ENCODE measurements around the gene NCK2.

The NCK2 gene

GRCh38 chr2:105882341-105882740 lies 137.6 kb downstream of the NCK2 start:
- Histone ChIP-seq H3K4me3 (ENCODE audit: insufficient read depth, low read length, poor library complexity, severe bottlenecking) (no peak overlapping the region), H3K27ac (ENCODE audit: low read depth, low read length) (no peak overlapping the region), H4K20me1 (ENCODE audit: low read depth, low read length) (no peaks in the 10 kb centered on the region), H3K27me3 (ENCODE audit: low read length) (no peaks in the 10 kb centered on the region), H2AFZ (ENCODE audit: low read depth, low read length, severe bottlenecking) (no peak overlapping the region), H3K9me3 (ENCODE audit: insufficient read depth, low read length) (no peaks in the 10 kb centered on the region), H3F3A (ENCODE audit: insufficient read depth) (no peaks in the 10 kb centered on the region), H3K9me2 (replicated peaks; ENCODE audit: insufficient read depth, low read length) (no peaks in the 10 kb centered on the region), H3K9ac (ENCODE audit: low read length) (no peak overlapping the region), H3K79me2 (ENCODE audit: insufficient read depth, low read length) (no peaks in the 10 kb centered on the region), H3K4me2 (ENCODE audit: low read depth, low read length, poor library complexity, severe bottlenecking) (no peak overlapping the region), H3K36me3 (ENCODE audit: low read length) (no peaks in the 10 kb centered on the region)
- TF ChIP-seq CTCF (IDR thresholded peaks at IDR 0.05; ENCODE audit: insufficient read depth, low read length, poor library complexity, severe bottlenecking) = no peak
- no peak for TF ChIP-seq EZH2phosphoT487 (conservative IDR thresholded peaks at IDR 0.05; ENCODE audit: low read length)

- Histone ChIP-seq H3K9ac (ENCODE audit: low read length) (no peak overlapping the region), H3K9me2 (replicated peaks; ENCODE audit: insufficient read depth, low read length) (no peaks in the 10 kb centered on the region), H3K4me3 (ENCODE audit: insufficient read depth, low read length, poor library complexity, severe bottlenecking) (no peak overlapping the region), H2AFZ (ENCODE audit: low read depth, low read length, severe bottlenecking) (no peak overlapping the region), H3K79me2 (ENCODE audit: insufficient read depth, low read length) (no peaks in the 10 kb centered on the region), H3F3A (ENCODE audit: insufficient read depth) (no peaks in the 10 kb centered on the region), H4K20me1 (ENCODE audit: low read depth, low read length) (no peaks in the 10 kb centered on the region), H3K27ac (ENCODE audit: low read depth, low read length) (no peak overlapping the region), H3K27me3 (ENCODE audit: low read length) (no peaks in the 10 kb centered on the region), H3K36me3 (ENCODE audit: low read length) (no peaks in the 10 kb centered on the region), H3K4me2 (ENCODE audit: low read depth, low read length, poor library complexity, severe bottlenecking) (no peak overlapping the region), H3K9me3 (ENCODE audit: insufficient read depth, low read length) (no peaks in the 10 kb centered on the region)
- TF ChIP-seq CTCF (IDR thresholded peaks at IDR 0.05; ENCODE audit: insufficient read depth, low read length, poor library complexity, severe bottlenecking) (no peak), EZH2phosphoT487 (conservative IDR thresholded peaks at IDR 0.05; ENCODE audit: low read length) (no peak)
Measured at GRCh38 chr2:105882920-105883435, 138.3 kb downstream of the NCK2 start.

GRCh38 chr2:105883911-105884694 lies 139.4 kb downstream of the NCK2 start:
- Histone ChIP-seq H3K27ac (ENCODE audit: low read depth, low read length) (no peak overlapping the region), H3K36me3 (ENCODE audit: low read length) (no peaks in the 10 kb centered on the region), H3K27me3 (ENCODE audit: low read length) (no peaks in the 10 kb centered on the region), H3K9me3 (ENCODE audit: insufficient read depth, low read length) (no peaks in the 10 kb centered on the region), H3K79me2 (ENCODE audit: insufficient read depth, low read length) (no peaks in the 10 kb centered on the region), H3K9ac (ENCODE audit: low read length) (no peak overlapping the region), H3K4me2 (ENCODE audit: low read depth, low read length, poor library complexity, severe bottlenecking) (no peak overlapping the region), H3K4me3 (ENCODE audit: insufficient read depth, low read length, poor library complexity, severe bottlenecking) (no peak overlapping the region), H3K9me2 (replicated peaks; ENCODE audit: insufficient read depth, low read length) (no peaks in the 10 kb centered on the region), H3F3A (ENCODE audit: insufficient read depth) (no peaks in the 10 kb centered on the region), H2AFZ (ENCODE audit: low read depth, low read length, severe bottlenecking) (no peak overlapping the region), H4K20me1 (ENCODE audit: low read depth, low read length) (no peaks in the 10 kb centered on the region)
- TF ChIP-seq CTCF (IDR thresholded peaks at IDR 0.05; ENCODE audit: insufficient read depth, low read length, poor library complexity, severe bottlenecking) (no peak), EZH2phosphoT487 (conservative IDR thresholded peaks at IDR 0.05; ENCODE audit: low read length) (no peak)
